ENCODE measurements around the gene GLI3. TPM values are rescaled to one million over a fixed set of nuclear protein-coding genes. Genes with fewer than 3 reads are reported as not detected.

Gene GLI3
- total RNA-seq, 1 experiment from 2014 or later, result 45.0 TPM

DNA sequence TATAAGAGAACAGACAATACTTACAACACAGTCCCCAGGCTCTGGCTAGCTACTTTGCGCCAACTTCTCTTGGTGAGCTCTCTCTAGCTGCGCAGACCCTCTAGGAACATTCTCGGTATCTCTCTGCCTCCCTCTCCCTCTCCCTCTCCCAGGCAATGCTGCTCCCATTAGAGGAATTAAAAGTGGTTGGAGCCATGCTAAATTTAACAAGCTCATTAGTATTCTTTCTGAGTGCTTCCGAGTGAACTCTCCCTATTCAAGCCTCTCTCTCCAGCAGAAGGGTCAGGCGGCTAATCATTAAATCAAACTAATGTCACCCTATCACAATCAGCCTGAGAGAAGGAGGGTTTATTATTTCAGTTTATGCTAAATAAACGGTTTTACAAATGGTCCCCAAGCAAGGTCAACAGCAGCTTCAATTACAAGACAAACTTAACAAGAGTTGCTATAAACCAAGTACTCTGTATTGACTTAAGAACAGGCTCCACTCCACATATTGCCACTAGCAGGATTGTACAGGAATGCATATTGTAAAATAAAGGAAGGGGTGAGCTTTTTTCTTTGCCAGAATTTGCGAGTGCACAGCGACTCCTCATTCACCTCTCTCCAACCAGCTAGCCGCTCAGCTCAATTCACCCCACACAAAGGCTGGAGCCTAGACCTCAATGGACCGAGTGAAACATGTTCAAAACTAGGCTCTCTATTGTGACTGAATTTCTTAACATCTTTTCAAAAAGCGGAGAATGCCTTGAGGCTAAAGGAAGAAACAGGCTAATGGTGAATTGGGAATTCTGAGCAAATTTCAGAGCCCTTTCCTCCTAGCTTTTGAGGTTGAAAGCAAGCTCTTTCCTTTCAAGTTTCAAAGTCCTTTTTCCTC is 84.4 kb downstream of the GLI3 start:
- no peak for DNase-seq
- Histone ChIP-seq H4K5ac (ENCODE audit: insufficient read length, low read depth, low read length) (no peak overlapping the region), H2AFZ (ENCODE audit: low read length) (no peak overlapping the region), H3K9ac (ENCODE audit: extremely low read depth, insufficient read length, low read length) (no peak overlapping the region), H2BK120ac (ENCODE audit: low read depth, low read length, poor library complexity, severe bottlenecking) (no peak overlapping the region), H3K4me1 (ENCODE audit: insufficient read depth, low read length) (peaks cover 2% of the 10 kb centered on the region; the same call in 1 of the 2 replicates), H2AK5ac (ENCODE audit: insufficient read length, low read length) (no peak overlapping the region), H3K4me2 (ENCODE audit: insufficient read depth, insufficient read length, low read length) (no peak overlapping the region), H2BK5ac (ENCODE audit: insufficient read length, low read length) (no peak overlapping the region), H3T11ph (ENCODE audit: low read length) (no peak overlapping the region), H2BK20ac (ENCODE audit: low read depth, low read length, poor library complexity, severe bottlenecking) (no peak overlapping the region), H3K27ac (ENCODE audit: insufficient read length, low read depth, low read length) (no peak overlapping the region), H3K23me2 (ENCODE audit: insufficient read length, low read depth, low read length, poor library complexity, severe bottlenecking) (no peaks in the 10 kb centered on the region), H3K9me3 (ENCODE audit: control insufficient read depth, low read depth, low read length) (no peaks in the 10 kb centered on the region), H4K20me1 (ENCODE audit: control insufficient read depth, insufficient read depth, insufficient read length) (no peaks in the 10 kb centered on the region), H3K4ac (ENCODE audit: low read depth, low read length) (no peak overlapping the region), H3K14ac (ENCODE audit: insufficient read depth, low read length) (no peak overlapping the region), H3K79me2 (ENCODE audit: insufficient read depth, low read length) (no peaks in the 10 kb centered on the region), H2BK12ac (ENCODE audit: insufficient read length, low read depth, low read length) (no peak overlapping the region), H3K18ac (ENCODE audit: insufficient read length, low read depth, low read length) (no peak overlapping the region), H3K23ac (ENCODE audit: insufficient read length, low read depth, low read length) (no peak overlapping the region), H3K56ac (ENCODE audit: insufficient read length, low read depth, low read length) (no peak overlapping the region), H4K91ac (ENCODE audit: insufficient read length, low read depth, low read length) (no peak overlapping the region), H4K8ac (replicated peaks; ENCODE audit: insufficient read length, low read depth, low read length) (no peak overlapping the region), H2BK15ac (ENCODE audit: low read depth, low read length) (no peak overlapping the region), H3K79me1 (ENCODE audit: insufficient read depth, low read depth, low read length, poor library complexity, severe bottlenecking) (peaks cover 2% of the 10 kb centered on the region), H3K27me3 (ENCODE audit: insufficient read depth, low read length) (no peaks in the 10 kb centered on the region)
- no CpG with 5 or more reads among the region's 11 CpGs for WGBS (ENCODE audit: extremely low coverage, insufficient read length, low lambda C conversion rate)
- Mint-ChIP-seq H3K4me1 (peaks cover 29 to 32% of the 10 kb centered on the region in 2 experiments), H3K27me3 (ENCODE audit: low read depth) (no peaks in the 10 kb centered on the region), H3K4me3 (no peak overlapping the region), H3K9me3 (no peaks in the 10 kb centered on the region), H3K27ac (no peak overlapping the region), H3K36me3 (ENCODE audit: insufficient read depth in 1 of 3, low read depth in 3 of 3) (peaks cover 0 to 7% (median under 1%) of the 10 kb centered on the region in 3 experiments; a peak in 3 of 7 replicates)
- TF ChIP-seq, protein P1, sequence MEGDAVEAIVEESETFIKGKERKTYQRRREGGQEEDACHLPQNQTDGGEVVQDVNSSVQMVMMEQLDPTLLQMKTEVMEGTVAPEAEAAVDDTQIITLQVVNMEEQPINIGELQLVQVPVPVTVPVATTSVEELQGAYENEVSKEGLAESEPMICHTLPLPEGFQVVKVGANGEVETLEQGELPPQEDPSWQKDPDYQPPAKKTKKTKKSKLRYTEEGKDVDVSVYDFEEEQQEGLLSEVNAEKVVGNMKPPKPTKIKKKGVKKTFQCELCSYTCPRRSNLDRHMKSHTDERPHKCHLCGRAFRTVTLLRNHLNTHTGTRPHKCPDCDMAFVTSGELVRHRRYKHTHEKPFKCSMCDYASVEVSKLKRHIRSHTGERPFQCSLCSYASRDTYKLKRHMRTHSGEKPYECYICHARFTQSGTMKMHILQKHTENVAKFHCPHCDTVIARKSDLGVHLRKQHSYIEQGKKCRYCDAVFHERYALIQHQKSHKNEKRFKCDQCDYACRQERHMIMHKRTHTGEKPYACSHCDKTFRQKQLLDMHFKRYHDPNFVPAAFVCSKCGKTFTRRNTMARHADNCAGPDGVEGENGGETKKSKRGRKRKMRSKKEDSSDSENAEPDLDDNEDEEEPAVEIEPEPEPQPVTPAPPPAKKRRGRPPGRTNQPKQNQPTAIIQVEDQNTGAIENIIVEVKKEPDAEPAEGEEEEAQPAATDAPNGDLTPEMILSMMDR (conservative IDR thresholded peaks at IDR 0.05), result no peak
